OCI-LY3 (cell line): Measurements from ENCODE around the gene SKIL.

Source experiments
- H2AFZ ChIP-seq: fragments of 200-600, 300-600 bp; shearing (Covaris generic); 2 replicates; pipeline ENCODE4 v1.6.0; 2014; ENCODE audit warnings: antibody characterized with exemption, low read depth, low read length
- H3K27ac ChIP-seq: fragments of 200-600, 300-600 bp; sonication (generic); 2 replicates; pipeline ENCODE4 v1.5.1; 2014; ENCODE audit warnings: mild to moderate bottlenecking, low read length, moderate library complexity, mixed read lengths
- H3K27me3 ChIP-seq: fragments of 200-600, 300-600 bp; sonication (generic); 2 replicates; pipeline ENCODE4 v1.6.1; 2014; ENCODE audit warnings: low read depth, low read length, mixed read lengths
- H3K36me3 ChIP-seq: fragments of 200-600, 300-600 bp; sonication (generic); replicated peaks from 2 replicates; pipeline ENCODE3; 2014; ENCODE audit warnings: low read depth, low read length, mixed read lengths
- H3K4me1 ChIP-seq: fragments of 300-600, 200-600 bp; sonication (generic); 2 replicates; pipeline ENCODE4 v1.6.1; 2014; ENCODE audit warnings: low read length, mixed read lengths
- H3K4me2 ChIP-seq: fragments of 200-600, 300-600 bp; sonication (generic); 2 replicates; pipeline ENCODE4 v1.6.1; 2014; ENCODE audit warnings: low read length, mixed read lengths
- H3K4me3 ChIP-seq: fragments of 300-600, 200-600 bp; sonication (generic); 2 replicates; pipeline ENCODE4 v1.5.1; 2014; ENCODE audit warnings: antibody characterized with exemption, mild to moderate bottlenecking, low read length, moderate library complexity
- H3K79me2 ChIP-seq: fragments of 300-600, 200-600 bp; shearing (Covaris generic); 2 replicates; pipeline ENCODE4 v1.6.1; 2014; ENCODE audit warnings: mild to moderate bottlenecking, low read length, mixed read lengths
- H3K9ac ChIP-seq: fragments of 300-600, 200-600 bp; shearing (Covaris generic); 2 replicates; pipeline ENCODE4 v1.6.0; 2014; ENCODE audit warnings: mild to moderate bottlenecking, low read length, moderate library complexity
- H3K9me3 ChIP-seq: fragments of 200-600, 300-600 bp; shearing (Covaris generic); 2 replicates; pipeline ENCODE4 v1.6.1; 2014; ENCODE audit warnings: low read length, mixed read lengths; ENCODE audit not compliant: insufficient read depth
- H4K20me1 ChIP-seq: fragments of 200-600, 300-600 bp; sonication (generic); 2 replicates; pipeline ENCODE4 v1.6.1; 2016; ENCODE audit warnings: low read length, mixed read lengths; ENCODE audit not compliant: insufficient read depth
- CTCF ChIP-seq: fragments of 200-600, 300-600 bp; sonication (generic); IDR thresholded peaks from 2 replicates; pipeline ENCODE4 v1.5.1; 2014; ENCODE audit warnings: antibody characterized with exemption, low read length, low read depth
- EZH2phosphoT487 ChIP-seq: fragments of 200-600 bp; shearing (Covaris generic); IDR thresholded peaks from 2 replicates; pipeline ENCODE4 v1.6.1; 2018; ENCODE audit warnings: antibody characterized with exemption, mixed run types, low read depth

SKIL gene

GRCh38 chr3:170413291-170413690 is 55.8 kb downstream of the SKIL start:
- H3K4me2 ChIP-seq = no peak overlapping the region
- no peaks in the 10 kb centered on the region for H3K9me3 ChIP-seq
- TF ChIP-seq CTCF (no peak), EZH2phosphoT487 (no peak)
- no peak overlapping the region for H3K27ac ChIP-seq
- H3K36me3 ChIP-seq = no peaks in the 10 kb centered on the region
- H4K20me1 ChIP-seq = no peaks in the 10 kb centered on the region
- H3K27me3 ChIP-seq = no peaks in the 10 kb centered on the region
- H3K4me1 ChIP-seq = no peaks in the 10 kb centered on the region
- no peak overlapping the region for H3K9ac ChIP-seq
- H3K4me3 ChIP-seq = no peak overlapping the region
- no peak overlapping the region for H2AFZ ChIP-seq
- H3K79me2 ChIP-seq = no peaks in the 10 kb centered on the region

DNA sequence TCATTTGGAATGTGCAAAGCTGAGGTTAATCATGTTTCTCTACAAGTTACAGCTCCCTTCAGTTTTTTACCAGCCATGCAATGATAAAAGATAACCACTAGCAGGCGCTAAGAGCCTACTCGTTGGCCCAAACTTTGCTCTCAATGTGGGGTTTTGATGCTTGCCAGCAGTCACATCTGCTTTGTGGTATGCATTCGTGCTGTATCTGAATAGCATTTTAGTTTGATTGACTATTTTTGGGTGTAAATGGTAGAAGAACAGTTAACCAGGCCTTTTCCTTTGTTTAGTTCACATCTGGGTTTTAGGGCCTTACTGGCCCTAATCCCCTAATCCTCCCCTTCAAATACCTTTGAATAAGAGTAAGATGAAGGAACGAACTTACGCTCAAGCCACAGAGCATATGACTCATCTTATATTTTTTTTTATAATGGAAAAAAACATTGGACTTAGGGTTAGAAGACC is 56.7 kb downstream of the SKIL start:
- Histone ChIP-seq H3K79me2 (no peaks in the 10 kb centered on the region), H3K4me2 (no peak overlapping the region), H3K9ac (no peak overlapping the region), H3K4me1 (no peaks in the 10 kb centered on the region), H3K36me3 (no peaks in the 10 kb centered on the region), H3K27ac (no peak overlapping the region), H3K4me3 (no peak overlapping the region), H4K20me1 (no peaks in the 10 kb centered on the region), H2AFZ (no peak overlapping the region), H3K9me3 (no peaks in the 10 kb centered on the region), H3K27me3 (no peaks in the 10 kb centered on the region)
- TF ChIP-seq EZH2phosphoT487 (no peak), CTCF (peak; percentile 93)

DNA sequence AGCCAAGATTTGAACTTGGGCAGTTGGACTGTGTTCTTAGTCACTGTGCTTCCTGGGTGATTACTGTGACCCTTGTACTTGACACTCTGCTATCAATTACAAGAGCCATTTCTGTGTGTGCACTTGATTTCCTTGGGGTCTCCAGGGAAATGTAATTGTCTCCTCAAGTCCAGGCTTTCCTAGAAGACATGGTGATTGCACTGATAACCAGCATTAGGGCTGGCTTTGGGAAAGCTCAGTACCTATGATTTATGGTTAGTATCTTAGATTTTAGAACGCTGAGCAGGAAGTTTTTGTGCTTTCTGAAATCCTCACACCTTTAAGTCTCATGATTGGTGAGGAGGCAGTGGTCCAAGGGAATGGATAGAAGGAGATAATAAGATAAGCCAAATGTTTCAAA is 59.6 kb downstream of the SKIL start:
- Histone ChIP-seq H3K27ac (no peak overlapping the region), H3K36me3 (no peaks in the 10 kb centered on the region), H3K4me3 (no peak overlapping the region), H3K4me1 (no peaks in the 10 kb centered on the region), H3K4me2 (no peak overlapping the region), H3K9me3 (no peaks in the 10 kb centered on the region), H3K27me3 (no peaks in the 10 kb centered on the region), H3K79me2 (no peaks in the 10 kb centered on the region), H3K9ac (no peak overlapping the region), H4K20me1 (no peaks in the 10 kb centered on the region), H2AFZ (no peak overlapping the region)
- TF ChIP-seq CTCF (no peak), EZH2phosphoT487 (no peak)

DNA sequence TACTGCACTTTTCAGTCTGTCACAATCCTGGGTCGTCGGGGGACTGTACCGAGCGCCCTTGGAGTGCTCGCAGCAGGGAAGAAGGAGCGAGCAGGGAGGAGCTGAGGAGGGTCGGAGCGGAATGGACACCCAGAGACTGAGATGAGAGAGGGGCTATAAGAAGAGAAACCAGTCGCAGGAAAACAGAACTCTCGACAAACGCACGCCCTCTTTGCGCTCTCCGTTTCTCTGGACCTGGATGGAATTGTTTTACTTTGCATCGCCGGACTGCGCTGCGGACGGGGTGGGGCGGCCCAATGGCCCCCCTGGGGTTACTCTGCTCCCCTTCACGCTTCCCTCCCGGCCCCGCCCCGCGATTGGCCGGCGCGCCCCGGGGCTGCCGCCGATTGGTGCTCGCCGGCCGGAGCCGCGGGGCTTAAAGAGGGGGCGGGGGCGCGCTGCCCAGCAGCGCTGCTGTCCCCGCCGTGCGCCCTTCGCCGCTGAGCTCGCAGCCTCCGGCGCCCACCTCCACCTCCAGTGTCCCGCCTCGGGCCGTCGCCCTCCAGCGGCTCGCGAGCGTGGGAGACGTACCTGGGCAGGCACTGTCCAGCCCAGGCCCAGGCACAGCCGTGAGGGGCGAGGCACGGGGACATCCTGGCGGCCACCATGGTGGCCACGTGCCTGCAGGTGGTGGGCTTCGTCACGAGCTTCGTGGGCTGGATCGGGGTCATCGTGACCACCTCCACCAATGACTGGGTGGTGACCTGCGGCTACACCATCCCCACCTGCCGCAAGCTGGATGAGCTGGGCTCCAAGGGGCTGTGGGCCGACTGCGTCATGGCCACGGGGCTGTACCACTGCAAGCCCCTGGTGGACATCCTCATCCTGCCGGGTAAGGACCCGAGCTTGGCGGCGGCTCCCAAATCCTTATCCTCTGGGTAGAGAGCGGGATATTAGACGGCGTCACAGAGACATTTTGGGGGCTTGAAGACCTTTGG is 61.2 kb downstream of the SKIL start, which contains the start of gene CLDN11:
TSS of gene CLDN11 (plus strand) at position 447 of the 977 bp plus-strand sequence. CDS start at position 646, 199 bp downstream.
- H3K27me3 ChIP-seq = no peaks in the 10 kb centered on the region
- no peak within 1 kb of the TSS for H2AFZ ChIP-seq
- H3K36me3 ChIP-seq = no peaks in the 10 kb centered on the region
- H3K9me3 ChIP-seq = no peaks in the 10 kb centered on the region
- H3K79me2 ChIP-seq = no peaks in the 10 kb centered on the region
- H3K27ac ChIP-seq = no peak within 1 kb of the TSS
- H3K9ac ChIP-seq = no peak within 1 kb of the TSS
- no peaks in the 10 kb centered on the region for H4K20me1 ChIP-seq
- TF ChIP-seq EZH2phosphoT487 (no peak), CTCF (no peak)
- no peaks in the 10 kb centered on the region for H3K4me1 ChIP-seq
- no peak within 1 kb of the TSS for H3K4me3 ChIP-seq
- no peak within 1 kb of the TSS for H3K4me2 ChIP-seq
